GM12801 (cell line): ENCODE measurements around the gene TNS1.

Experiments used
- CTCF ChIP-seq: IDR thresholded peaks from one replicate; pipeline ENCODE4 v1.5.1; 2011; ENCODE audit warnings: control low read depth; ENCODE audit not compliant: insufficient read length; ENCODE audit errors: extremely low read depth

TNS1 gene

GRCh38 chr2:217922101-217923006, 80.4 kb downstream of the TNS1 start:
- TF ChIP-seq CTCF: no peak

- no peak for TF ChIP-seq CTCF
Measured at GRCh38 chr2:217920879-217921603, 81.8 kb downstream of the TNS1 start.

- no peak for TF ChIP-seq CTCF
Measured at GRCh38 chr2:217919781-217920351, 82.9 kb downstream of the TNS1 start.

- TF ChIP-seq CTCF: no peak
Measured at GRCh38 chr2:217919204-217919603, 83.6 kb downstream of the TNS1 start.

- no peak for TF ChIP-seq CTCF
Measured at GRCh38 chr2:217918308-217919024, 84.3 kb downstream of the TNS1 start.

GRCh38 chr2:217916504-217917254, 86.1 kb downstream of the TNS1 start:
- no peak for TF ChIP-seq CTCF
